Body of pancreas (tissue), 4 donors: ENCODE measurements around the gene ZCCHC2. TPM values are rescaled to one million over a fixed set of nuclear protein-coding genes. Genes with fewer than 3 reads are reported as not detected.

ENCODE experiments used
- ATAC-seq: fragments of 150-250 bp; one replicate; pipeline ENCODE4 v1.9.1; 2016
- DNase-seq, 4 donors: peaks; one replicate each; pipeline ENCODE4 v3.0.0-alpha.2; 2019
- H3K27ac ChIP-seq, 4 donors: fragments of 200-600 bp; sonication (generic); 1 replicate in 3 of 4; 2 replicates in 1 of 4; pipeline versions ENCODE4 v1.5.1 to v1.6.1; 2016 to 2019; ENCODE audit warnings: mild to moderate bottlenecking in 1 of 4, mixed read lengths in 1 of 4, moderate library complexity in 1 of 4
- H3K27me3 ChIP-seq, 2 donors: fragments of 200-600 bp; sonication (generic); one replicate each; pipeline ENCODE4 v1.6.0; 2016; ENCODE audit warnings: mild to moderate bottlenecking in 1 of 2
- H3K36me3 ChIP-seq, 2 donors: fragments of 200-600 bp; sonication (generic); replicated peaks in 1 of 2; 2 replicates each; pipeline ENCODE4 v1.5.1; 2016; ENCODE audit warnings: low read depth in 2 of 2; ENCODE audit not compliant: insufficient read depth in 1 of 2
- H3K4me1 ChIP-seq: fragments of 200-600 bp; sonication (generic); one replicate; pipeline ENCODE4 v1.6.0; 2016
- H3K4me3 ChIP-seq, 2 donors: fragments of 200-600 bp; sonication (generic); 1 replicate in 1 of 2; 2 replicates in 1 of 2; pipeline ENCODE4 v1.5.1; 2016 to 2019
- H3K9me3 ChIP-seq, 3 donors: fragments of 200-600 bp; sonication (generic); 1 replicate in 2 of 3; 2 replicates in 1 of 3; pipeline ENCODE4 v1.5.1; 2016
- CTCF ChIP-seq, 7 experiments: fragments of 450-650 bp in 4 of 7; fragments of 200-600 bp in 3 of 7; sonication (generic) in 3 of 7; IDR thresholded peaks; one replicate each; pipeline ENCODE4 v1.5.1; 2016 to 2019; ENCODE audit warnings: antibody characterized with exemption in 7 of 7
- POLR2A ChIP-seq, 3 donors: fragments of 450-650 bp; IDR thresholded peaks; one replicate each; pipeline ENCODE4 v1.6.1; 2016; ENCODE audit warnings: antibody characterized with exemption in 3 of 3, mild to moderate bottlenecking in 2 of 3
- WGBS, 2 donors: methylation state at CpG; one replicate each; pipeline ENCODE4 v1.1.5; 2017; 5-methylcytosine and 5-hydroxymethylcytosine counted together
- intact Hi-C: fragments of 100-400 bp; cut with DNase I; formaldehyde crosslinking; loops from one replicate; pipeline ENCODE4 v1.15.1; 2023
- total RNA-seq, 2 donors: library from RNA; depleted of rRNA; stranded (reverse); fragments of >200 nt; gene quantifications; one replicate each; pipeline ENCODE4 v1.1.0, GENCODE V29; 2016

ZCCHC2 gene
- total RNA-seq, 2 donors from 2014 or later = 10.4 to 14.2 TPM

GRCh38 chr18:62516242-62516641 is 6.6 kb upstream of the ZCCHC2 start:
- Histone ChIP-seq H3K36me3 (no peaks in the 10 kb centered on the region), H3K27me3 (no peaks in the 10 kb centered on the region), H3K4me3 (no peak overlapping the region), H3K4me1 (peaks cover 11% of the 10 kb centered on the region), H3K9me3 (no peaks in the 10 kb centered on the region), H3K27ac (peak overlapping the region in 3 of 4 donors; percentile 21 to 34 (median 26))
- ATAC-seq = no peak
- 36 to 48% methylated on average over 1 of the region's 1 CpG for WGBS, 2 donors
- DNase-seq = no peak
- TF ChIP-seq CTCF (IDR thresholded peaks at IDR 0.05) (no peak), POLR2A (IDR thresholded peaks at IDR 0.05) (no peak)
- intact Hi-C loops = no loop called here

GRCh38 chr18:62518460-62519375 is 4.1 kb upstream of the ZCCHC2 start:
- ATAC-seq (no peak), DNase-seq (no peak)
- WGBS, 2 donors = 83 to 91% methylated on average over 9 of the region's 9 CpGs
- no peak overlapping the region for H3K4me3 ChIP-seq
- no peaks in the 10 kb centered on the region for H3K9me3 ChIP-seq
- H3K36me3 ChIP-seq = no peaks in the 10 kb centered on the region
- no peak overlapping the region for H3K27ac ChIP-seq
- intact Hi-C loops = no loop called here
- H3K27me3 ChIP-seq = no peaks in the 10 kb centered on the region
- no peak for TF ChIP-seq POLR2A (IDR thresholded peaks at IDR 0.05)
- TF ChIP-seq CTCF (IDR thresholded peaks at IDR 0.05) = no peak
- H3K4me1 ChIP-seq = peaks cover 15% of the 10 kb centered on the region

- 73 to 80% methylated on average over 1 of the region's 1 CpG for WGBS, 2 donors
- H3K27ac ChIP-seq = no peak overlapping the region
- peaks cover 15% of the 10 kb centered on the region for H3K4me1 ChIP-seq
- H3K36me3 ChIP-seq = no peaks in the 10 kb centered on the region
- no peaks in the 10 kb centered on the region for H3K27me3 ChIP-seq
- no peak overlapping the region for H3K4me3 ChIP-seq
- ATAC-seq (no peak), DNase-seq (no peak)
- intact Hi-C loops = no loop called here
- no peaks in the 10 kb centered on the region for H3K9me3 ChIP-seq
- TF ChIP-seq POLR2A (IDR thresholded peaks at IDR 0.05) (no peak), CTCF (IDR thresholded peaks at IDR 0.05) (no peak)
These were observed 3.1 kb upstream of the ZCCHC2 start for GRCh38 chr18:62519684-62520083.

GRCh38 chr18:62521082-62521481 is 1.7 kb upstream of the ZCCHC2 start:
- H3K27ac ChIP-seq = no peak overlapping the region
- TF ChIP-seq CTCF (IDR thresholded peaks at IDR 0.05) = no peak
- no peak for TF ChIP-seq POLR2A (IDR thresholded peaks at IDR 0.05)
- intact Hi-C loops = no loop called here
- WGBS, 2 donors = 41 to 49% methylated on average over 4 of the region's 4 CpGs
- DNase-seq (no peak), ATAC-seq (no peak)
- no peaks in the 10 kb centered on the region for H3K9me3 ChIP-seq
- H3K4me3 ChIP-seq = no peak overlapping the region
- no peaks in the 10 kb centered on the region for H3K36me3 ChIP-seq
- H3K4me1 ChIP-seq = peaks cover 21% of the 10 kb centered on the region
- no peaks in the 10 kb centered on the region for H3K27me3 ChIP-seq
